ENCODE data around the gene B3GNT2. TPM values are rescaled to one million over a fixed set of nuclear protein-coding genes. Genes with fewer than 3 reads are reported as not detected.

B3GNT2 gene
- total and polyA plus RNA-seq, 2 of the 4 experiments (the other 2 are of a cell fraction): 5.0 to 11.1 TPM

GRCh38 chr2:62199392-62200125 lies 3.6 kb downstream of the B3GNT2 start:
- Histone ChIP-seq H3K4ac (ENCODE audit: low read depth, low read length) (no peak overlapping the region), H4K91ac (ENCODE audit: insufficient read depth, low read depth, low read length) (no peak overlapping the region), H3K23ac (ENCODE audit: low read depth, low read length) (no peak overlapping the region), H4K8ac (ENCODE audit: low read depth in 2 of 2, low read length in 2 of 2) (no peak overlapping the region), H3K14ac (replicated peaks; ENCODE audit: low read depth, low read length) (no peak overlapping the region), H3K56ac (ENCODE audit: extremely low read depth, insufficient read depth, low read length) (no peak overlapping the region), H3K9ac (ENCODE audit: low read depth, low read length) (no peak overlapping the region), H2AK5ac (ENCODE audit: low read depth, low read length) (no peak overlapping the region), H3K4me2 (ENCODE audit: low read depth, low read length) (no peak overlapping the region), H3K27ac (ENCODE audit: insufficient read depth, low read length) (no peak overlapping the region), H2BK5ac (ENCODE audit: low read depth, low read length, poor library complexity, severe bottlenecking) (no peak overlapping the region), H2AFZ (replicated peaks; ENCODE audit: low read length, poor library complexity) (no peak overlapping the region), H3K36me3 (ENCODE audit: control insufficient read depth, insufficient read depth, low read length) (no peaks in the 10 kb centered on the region), H4K20me1 (ENCODE audit: insufficient read depth, low read length) (peaks cover 29% of the 10 kb centered on the region), H3K79me1 (ENCODE audit: low read depth in 1 of 2, low read length in 2 of 2) (peaks cover 27 to 50% of the 10 kb centered on the region in 2 experiments), H3K9me1 (ENCODE audit: insufficient read depth, low read length) (0 out of 2 replicates have a peak, but pooled peaks cover 7% of the 10 kb centered on the region), H2BK20ac (ENCODE audit: low read depth, low read length) (no peak overlapping the region), H3K4me3 (ENCODE audit: insufficient read depth, low read depth, low read length) (no peak overlapping the region), H3K9me3 (ENCODE audit: control insufficient read depth, insufficient read depth, low read length) (no peaks in the 10 kb centered on the region), H3K27me3 (ENCODE audit: control insufficient read depth, insufficient read depth, low read length) (no peaks in the 10 kb centered on the region), H2BK120ac (ENCODE audit: low read depth, low read length) (no peak overlapping the region), H3K18ac (ENCODE audit: low read depth, low read length) (no peak overlapping the region), H3K4me1 (ENCODE audit: control insufficient read depth, insufficient read depth, low read length) (peaks cover 6% of the 10 kb centered on the region), H2AK9ac (replicated peaks; ENCODE audit: low read depth, low read length, poor library complexity) (no peak overlapping the region), H2BK15ac (ENCODE audit: low read depth, low read length) (no peak overlapping the region), H4K5ac (ENCODE audit: low read depth, low read length) (no peak overlapping the region)
- DNase-seq (peak; percentile 65), ATAC-seq (ENCODE audit: low read depth) (no peak)
- intact Hi-C loops (cut with micrococcal nuclease): loop anchor here (5.0 kb wide), 2 partner anchors 98 to 282 kb away; no protein-coding TSS in a partner anchor
- WGBS, 2 experiments (ENCODE audit: extremely low coverage in 2 of 2, insufficient read length in 1 of 2): no CpG with 5 or more reads among the region's 1 CpG
- in situ Hi-C loops (cut with MboI; ENCODE audit: low sequenced_read_pairs): no loop called here
- POLR2A ChIA-PET (ENCODE audit: unreplicated experiment): no interaction called here
- dilution Hi-C loops (cut with HindIII; ENCODE audit: low sequenced_read_pairs, unreplicated experiment): no loop called here
- peak; percentile 88 for TF ChIP-seq CEBPB (IDR thresholded peaks at IDR 0.05; ENCODE audit: low read depth, low read length)
- TF ChIP-seq NFE2L2 (IDR thresholded peaks at IDR 0.05; ENCODE audit: low read depth, low read length): no peak
- no TSS peak for BruUV-seq (replicated peaks)
- CTCF ChIA-PET: no interaction called here
